Head of caudate nucleus (tissue), 42 donors: Measurements from ENCODE around the gene MTCH1.

ENCODE experiments used
- DNase-seq, 42 donors: peaks; one replicate each; pipeline versions ENCODE4 v3.0.0 to v3.0.0-alpha.2; 2020 to 2021; ENCODE audit warnings: mixed read lengths in 7 of 42
- intact Hi-C: fragments of 100-400 bp; cut with DNase I; formaldehyde crosslinking; loops from one replicate; pipeline ENCODE4 v1.15.0; 2022

MTCH1 gene

DNA sequence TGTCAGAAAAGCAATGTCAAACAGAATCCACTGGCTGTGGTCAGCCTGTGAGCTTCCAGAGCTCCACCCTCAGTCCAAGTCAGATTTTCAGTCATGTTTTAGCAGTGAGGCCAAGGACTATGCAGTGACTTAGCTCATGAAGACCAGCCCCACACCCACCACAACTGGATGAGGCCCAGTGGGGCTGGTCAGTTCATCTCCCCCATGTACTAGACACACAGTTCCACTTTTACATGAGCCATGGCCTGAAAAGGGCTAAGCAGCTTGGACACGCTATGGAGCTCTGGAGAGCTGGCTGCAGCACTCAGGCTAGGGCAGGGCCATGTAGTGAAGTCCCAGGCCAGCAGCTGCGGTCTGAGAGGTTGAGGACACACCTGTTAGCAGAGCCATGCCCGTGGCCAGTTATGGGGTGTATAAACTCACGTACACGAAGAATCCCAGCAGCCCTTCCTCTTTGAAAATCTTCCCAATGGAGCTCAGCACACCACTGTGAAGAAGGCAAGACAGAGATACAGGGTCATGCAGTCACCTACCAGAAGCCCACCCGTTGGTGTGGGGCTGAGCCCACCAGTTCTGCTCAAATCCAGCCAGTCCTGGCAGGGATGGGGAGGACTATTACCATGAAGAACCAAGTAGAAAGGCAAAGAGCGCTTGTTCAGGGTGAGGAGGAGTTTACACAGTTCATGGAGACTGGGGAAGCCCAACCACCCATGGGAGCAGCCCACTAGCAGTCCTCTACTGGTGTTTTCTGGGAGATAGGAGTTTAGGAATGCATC lies 10.6 kb downstream of the MTCH1 start:
- intact Hi-C loops, result no loop called here
- no peak for DNase-seq

DNA sequence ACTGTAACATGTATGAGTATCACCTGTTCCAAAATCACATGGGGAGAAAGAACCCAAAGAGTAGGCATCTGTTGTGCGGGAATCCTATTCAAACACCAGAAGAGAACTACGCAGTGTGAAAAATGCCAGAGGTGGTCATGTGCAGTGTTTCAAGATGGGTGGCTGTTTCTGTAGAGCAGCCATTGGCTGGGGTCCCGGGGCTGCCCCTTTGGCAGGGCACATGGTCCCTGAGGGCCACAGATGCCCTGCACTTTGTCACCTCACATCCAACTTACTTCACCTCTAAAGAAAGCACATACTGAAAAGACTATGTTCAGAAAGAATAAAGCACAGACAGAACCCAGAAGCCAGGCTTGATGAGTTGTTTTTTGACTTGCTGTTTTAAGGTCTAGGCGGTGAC lies 12.3 kb downstream of the MTCH1 start:
- intact Hi-C loops, result no loop called here
- DNase-seq, result no peak

DNA sequence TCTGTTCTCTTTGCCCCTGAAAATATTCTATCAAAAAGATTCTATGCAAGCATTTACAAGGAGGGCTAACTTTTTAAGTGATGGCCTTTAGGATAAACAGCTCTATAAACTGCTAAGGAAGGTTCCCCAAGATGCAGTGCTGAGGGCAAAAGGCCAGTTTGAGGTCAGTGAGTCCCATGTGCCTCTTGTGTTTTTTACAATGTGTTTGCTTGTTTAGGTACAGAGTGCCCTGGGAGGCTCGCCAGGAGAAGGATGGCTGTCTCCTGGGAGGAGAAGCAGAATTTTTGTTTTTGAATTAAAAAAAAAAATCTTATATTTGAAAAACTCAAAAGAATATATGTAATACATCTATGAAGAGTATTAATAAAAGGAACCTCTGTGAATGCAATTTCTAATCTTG lies 12.8 kb downstream of the MTCH1 start:
- DNase-seq, result no peak
- intact Hi-C loops, result no loop called here

DNA sequence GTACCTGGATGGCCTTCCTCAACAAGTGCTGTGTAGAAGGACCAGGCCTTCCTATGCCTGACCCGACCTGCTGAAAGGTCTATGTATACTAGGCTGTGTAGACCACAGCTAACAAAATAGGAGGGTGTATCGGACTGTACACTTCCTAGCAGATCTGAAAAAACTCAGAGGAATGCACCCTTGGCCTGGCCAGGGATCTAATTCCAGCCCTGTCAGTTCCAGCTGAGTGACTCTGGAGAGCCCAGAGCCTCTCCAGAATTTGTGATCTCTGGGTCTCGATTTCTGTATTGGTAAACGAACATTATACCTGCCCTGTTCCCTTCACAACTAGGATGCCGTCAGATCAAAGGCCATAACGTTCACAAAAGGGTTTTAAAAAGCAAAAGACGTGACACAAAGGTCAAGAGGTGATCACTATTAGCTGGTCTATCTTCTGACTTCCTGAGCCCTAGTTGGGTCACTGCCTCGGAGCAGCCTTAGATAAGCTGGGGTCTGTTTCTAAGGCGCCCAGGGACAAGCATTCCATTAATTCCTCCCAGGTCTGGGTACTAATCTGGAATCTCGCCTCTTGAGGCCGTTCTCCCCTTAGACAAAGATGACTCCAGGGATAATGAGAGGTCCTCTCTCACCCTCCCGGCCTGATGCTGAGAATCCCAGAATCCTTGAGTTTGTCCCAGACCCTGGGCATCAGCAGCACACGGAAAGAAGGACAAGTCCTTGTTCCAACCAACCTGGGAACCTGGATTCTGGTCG lies 13.9 kb downstream of the MTCH1 start:
- intact Hi-C loops, result no loop called here

DNA sequence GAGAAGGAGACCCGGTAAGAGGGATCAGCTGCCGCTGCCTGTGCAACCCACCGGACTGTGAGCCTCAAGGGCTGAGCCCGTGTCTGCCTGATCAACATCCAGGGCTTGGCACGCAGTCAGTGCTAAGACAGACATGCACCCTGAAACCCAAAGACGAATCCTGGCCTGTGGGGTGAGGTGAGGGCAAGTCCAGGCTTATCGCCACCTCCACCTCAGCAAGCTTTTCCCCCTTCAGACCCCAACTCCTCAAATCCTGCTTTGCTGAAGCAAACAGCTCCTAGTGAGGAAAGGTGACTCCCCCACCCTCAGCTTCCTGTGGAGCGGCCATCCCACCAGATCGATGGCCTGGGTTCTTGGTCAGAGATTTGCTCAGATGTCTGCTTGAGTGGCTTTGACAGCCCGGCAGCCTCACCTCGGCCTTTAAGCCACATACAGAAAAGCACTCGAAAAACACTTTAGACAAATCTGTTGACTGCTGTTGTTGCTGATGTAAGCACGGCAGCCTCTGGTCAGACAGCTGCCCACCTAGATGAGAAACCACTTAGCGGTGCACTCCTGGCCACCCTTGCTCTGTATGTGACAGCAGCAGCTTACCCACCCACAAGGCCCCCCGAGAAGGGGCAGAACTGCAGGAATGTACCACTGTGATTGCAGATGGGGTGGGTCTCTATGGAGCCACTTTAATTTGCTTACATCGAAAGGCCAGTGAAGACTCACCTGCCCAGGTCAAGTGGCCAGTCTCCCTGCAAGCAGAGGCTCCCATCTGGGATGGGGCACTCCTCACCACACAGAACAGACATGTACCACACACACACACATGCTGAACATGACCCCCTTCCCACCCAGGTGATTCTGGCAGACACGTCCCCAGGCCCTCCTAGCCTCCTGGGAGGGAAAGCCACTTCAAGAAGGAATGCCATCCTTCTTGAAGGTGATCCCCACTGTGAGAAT lies 14.8 kb downstream of the MTCH1 start:
- DNase-seq, result no peak
- intact Hi-C loops, result no loop called here

More for the DNA sequence above, 13.9 kb downstream of the MTCH1 start:
- DNase-seq, result no peak

DNA sequence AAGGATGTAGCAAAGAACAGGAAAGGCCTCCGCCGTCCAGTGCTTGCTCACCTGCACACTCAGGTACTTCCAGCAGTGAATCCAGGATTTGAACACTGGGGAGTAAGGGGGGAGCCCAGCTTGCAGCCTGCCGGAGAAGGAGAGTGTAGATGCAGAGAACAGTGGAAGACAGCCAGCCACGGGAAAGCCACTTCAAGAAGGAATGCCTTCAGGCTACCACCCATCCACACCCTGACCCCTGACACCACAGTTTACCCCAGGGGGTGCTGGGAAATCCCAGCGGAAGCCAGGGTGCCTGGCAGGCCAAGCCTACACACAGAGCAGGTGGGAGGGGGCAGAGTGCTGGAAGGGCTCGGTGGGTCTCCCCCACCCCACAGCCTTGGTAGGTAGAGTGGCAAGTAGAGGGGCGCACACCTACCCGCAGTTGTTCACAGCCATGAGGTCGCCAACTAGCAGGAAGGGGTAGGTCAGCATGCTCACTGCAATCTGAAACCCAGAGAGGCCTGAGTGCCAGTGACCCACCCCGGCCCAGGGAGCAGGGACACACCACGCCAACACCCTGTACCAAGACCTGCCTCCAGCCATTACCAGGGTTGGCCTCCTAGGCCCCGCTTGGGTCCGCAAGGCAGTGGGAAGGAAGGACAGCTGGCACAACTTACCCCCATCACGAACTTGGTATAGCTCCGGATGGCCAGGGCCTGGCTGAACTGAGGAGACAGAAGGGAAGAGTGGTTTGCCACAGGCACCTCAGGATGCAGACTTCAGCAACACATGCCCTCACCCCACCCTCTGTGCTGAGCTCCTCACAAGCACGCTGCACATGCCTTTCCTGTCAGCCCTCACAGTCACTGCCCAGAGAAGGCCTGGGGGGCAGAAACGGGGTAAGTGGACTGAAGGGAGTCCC lies 15.8 kb downstream of the MTCH1 start:
- intact Hi-C loops, result no loop called here
- no peak for DNase-seq

DNA sequence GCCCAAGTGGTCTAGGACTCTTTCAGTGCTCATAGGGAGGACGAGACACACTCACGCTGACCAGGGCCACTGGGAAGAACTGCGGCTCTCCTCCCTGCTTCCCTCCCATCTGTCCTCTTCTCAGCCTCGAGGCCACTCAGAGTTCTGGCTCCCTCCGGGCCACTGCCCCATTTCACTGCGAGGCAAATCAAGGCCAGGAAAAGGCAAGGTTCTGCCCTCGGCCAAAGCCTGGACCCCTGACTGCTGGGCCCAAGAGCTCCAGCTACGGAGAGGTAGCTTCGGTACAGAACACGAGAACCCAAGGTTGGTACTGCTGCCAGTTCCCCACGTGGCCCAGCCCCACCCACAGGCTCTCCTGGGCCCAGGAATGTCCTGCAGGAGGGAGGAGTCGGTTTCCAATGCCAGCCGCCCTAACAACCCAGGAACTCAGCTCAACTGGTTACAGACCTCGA lies 16.7 kb downstream of the MTCH1 start:
- intact Hi-C loops, result no loop called here
- no peak for DNase-seq

DNA sequence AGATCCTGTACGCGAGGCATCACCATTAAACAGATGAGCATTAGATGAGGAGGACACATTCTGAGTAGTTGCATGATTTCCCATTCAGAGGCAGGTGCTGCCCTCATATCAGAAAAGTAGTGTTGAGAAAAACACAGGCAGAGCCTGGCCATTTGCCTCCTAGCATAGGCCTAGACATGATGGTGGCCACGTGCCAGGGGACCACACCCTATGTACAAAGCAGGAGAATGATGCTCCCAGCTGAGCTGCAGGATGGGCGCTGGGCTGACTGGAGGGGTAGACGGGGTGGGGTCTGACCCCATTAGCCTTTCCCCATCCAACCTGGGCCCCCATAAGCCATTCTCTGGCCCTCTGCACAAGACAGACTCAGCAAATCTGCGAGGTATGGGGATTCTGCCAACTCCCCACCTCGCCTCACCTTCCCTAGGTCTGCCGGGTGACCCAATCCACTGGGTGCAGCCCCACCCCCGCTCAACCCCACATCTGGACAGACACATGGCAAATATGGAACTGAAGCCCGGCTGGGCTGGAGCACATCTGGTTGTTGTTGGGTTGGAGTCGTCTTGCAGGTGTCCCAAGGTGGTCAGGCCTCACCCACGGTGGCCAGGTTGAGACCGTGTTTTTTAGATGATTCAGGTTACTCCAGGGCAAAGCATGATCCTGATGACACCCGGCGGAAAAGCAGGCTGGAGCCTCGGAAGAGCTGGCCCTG lies 17.6 kb downstream of the MTCH1 start:
- intact Hi-C loops, result no loop called here
- DNase-seq, result no peak

DNA sequence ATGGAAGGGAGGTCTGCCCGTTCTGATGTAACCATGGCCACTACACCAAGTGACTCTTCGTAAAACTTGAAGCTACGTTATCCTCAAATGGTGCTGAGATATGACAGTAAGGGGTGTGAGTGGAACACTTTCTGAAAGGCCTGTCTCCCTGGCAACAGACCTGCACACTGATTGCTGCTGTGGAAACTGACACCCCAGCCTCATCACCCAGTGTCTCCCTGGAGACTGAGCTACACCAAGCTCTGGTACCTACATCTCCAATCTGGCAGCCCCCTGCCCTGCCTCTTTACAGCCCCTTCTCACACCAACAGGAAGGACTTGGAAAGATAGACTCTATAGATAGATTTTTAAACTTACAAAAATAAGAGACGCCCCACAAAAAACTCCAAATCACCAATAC lies 18.2 kb downstream of the MTCH1 start:
- DNase-seq, result peak in 8 of 42 donors; percentile 33 to 74 (median 58)
- intact Hi-C loops, result no loop called here

DNA sequence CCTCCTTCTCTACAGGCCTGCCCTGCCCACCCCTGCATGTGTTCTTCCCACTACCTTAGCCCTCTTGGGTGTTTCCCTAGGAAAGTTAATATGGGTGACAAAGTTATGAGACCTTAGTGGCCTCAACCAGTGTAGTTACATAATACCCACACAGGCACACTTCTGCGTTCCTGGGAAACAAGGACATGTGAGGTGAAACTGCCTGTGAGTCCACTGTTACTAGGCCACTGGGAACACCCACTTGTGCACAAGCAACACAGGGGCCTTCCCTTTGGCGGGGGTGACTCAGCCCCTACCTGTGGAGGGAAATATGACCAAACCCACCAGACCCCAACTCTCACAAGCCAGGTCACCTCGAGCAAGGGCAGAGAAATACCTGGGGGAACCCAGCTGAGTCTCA lies 18.7 kb downstream of the MTCH1 start:
- DNase-seq, result no peak
- intact Hi-C loops, result no loop called here

DNA sequence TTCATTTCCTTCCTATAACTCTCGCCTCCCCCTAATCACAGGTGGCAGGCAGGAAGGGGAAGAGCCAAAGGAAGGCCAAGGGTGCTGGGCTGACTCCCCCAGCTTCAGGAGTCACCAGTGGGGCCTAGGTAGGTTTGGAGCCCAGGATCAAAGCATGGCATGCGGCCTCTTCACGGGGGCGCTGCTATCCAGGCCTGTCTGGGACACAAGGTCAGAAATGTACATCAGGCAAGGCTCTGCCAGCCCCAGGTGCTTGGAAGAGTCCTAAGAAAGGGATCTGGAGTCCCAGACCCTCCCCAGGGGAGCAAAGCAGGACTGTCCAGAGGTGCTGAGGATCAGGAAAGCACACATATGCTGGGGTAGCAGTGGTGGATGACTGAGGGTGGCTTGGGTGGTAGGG lies 21.1 kb downstream of the MTCH1 start:
- peak in 3 of 42 donors; percentile 9 to 28 (median 26) for DNase-seq
- intact Hi-C loops, result no loop called here

DNA sequence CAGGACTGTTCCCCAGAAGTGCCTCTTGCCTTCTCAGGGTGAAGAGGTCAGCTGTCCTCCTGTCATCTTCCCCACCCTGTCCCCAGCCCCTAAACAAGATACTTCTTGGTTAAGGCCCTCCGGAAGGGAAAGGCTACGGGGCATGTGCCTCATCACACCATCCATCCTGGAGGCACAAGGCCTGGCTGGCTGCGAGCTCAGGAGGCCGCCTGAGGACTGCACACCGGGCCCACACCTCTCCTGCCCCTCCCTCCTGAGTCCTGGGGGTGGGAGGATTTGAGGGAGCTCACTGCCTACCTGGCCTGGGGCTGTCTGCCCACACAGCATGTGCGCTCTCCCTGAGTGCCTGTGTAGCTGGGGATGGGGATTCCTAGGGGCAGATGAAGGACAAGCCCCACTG lies 21.6 kb downstream of the MTCH1 start:
- intact Hi-C loops, result no loop called here
- peak in 3 of 42 donors; percentile 10 to 41 (median 28) for DNase-seq

DNA sequence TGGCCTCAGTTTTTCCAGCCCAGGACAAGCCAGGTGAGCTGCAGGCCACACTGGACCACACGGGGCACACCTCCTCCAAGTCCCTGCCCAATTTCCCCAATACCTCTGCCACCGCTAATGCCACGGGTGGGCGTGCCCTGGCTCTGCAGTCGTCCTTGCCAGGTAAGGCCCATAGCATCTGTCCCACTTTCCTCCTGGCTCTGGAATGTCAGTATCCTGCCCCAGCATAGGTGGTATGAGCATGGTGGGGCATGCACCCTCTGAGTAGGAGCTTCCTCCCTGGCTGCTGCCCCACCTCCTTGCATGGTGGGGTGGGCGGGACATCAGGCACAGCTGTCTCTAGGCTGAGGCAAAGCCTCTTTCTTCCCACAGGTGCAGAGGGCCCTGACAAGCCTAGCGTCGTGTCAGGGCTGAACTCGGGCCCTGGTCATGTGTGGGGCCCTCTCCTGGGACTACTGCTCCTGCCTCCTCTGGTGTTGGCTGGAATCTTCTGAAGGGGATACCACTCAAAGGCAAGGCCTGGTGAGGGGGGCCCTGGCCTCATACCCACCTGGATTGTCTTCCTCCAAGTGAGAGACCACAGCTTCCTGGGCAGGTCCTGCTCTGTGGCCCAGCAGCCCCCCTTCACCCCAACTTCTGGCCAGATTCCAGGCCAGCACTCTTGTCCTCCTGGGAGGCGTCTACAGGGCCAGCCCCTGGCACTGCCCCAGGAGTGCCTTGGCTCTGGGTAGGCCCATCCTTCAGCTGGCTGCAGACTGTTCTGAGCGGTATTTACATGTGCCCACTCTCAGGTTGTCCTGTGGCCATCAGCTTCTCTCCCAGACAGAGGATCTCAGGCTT lies 22.3 kb downstream of the MTCH1 start:
- peak in 14 of 42 donors; percentile 38 to 70 (median 48) for DNase-seq
- intact Hi-C loops, result no loop called here

DNA sequence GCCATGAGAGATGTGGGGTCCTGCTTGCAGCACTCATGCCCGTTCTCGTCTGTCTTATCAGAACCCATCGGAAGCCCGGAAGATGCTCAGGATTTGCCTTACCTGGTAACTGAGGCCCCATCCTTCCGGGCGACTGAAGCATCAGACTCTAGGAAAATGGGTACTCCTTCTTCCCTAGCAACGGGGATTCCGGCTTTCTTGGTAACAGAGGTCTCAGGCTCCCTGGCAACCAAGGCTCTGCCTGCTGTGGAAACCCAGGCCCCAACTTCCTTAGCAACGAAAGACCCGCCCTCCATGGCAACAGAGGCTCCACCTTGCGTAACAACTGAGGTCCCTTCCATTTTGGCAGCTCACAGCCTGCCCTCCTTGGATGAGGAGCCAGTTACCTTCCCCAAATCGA lies 23.1 kb downstream of the MTCH1 start:
- intact Hi-C loops, result no loop called here
- peak; percentile 63 to 96 (median 86) for DNase-seq

DNA sequence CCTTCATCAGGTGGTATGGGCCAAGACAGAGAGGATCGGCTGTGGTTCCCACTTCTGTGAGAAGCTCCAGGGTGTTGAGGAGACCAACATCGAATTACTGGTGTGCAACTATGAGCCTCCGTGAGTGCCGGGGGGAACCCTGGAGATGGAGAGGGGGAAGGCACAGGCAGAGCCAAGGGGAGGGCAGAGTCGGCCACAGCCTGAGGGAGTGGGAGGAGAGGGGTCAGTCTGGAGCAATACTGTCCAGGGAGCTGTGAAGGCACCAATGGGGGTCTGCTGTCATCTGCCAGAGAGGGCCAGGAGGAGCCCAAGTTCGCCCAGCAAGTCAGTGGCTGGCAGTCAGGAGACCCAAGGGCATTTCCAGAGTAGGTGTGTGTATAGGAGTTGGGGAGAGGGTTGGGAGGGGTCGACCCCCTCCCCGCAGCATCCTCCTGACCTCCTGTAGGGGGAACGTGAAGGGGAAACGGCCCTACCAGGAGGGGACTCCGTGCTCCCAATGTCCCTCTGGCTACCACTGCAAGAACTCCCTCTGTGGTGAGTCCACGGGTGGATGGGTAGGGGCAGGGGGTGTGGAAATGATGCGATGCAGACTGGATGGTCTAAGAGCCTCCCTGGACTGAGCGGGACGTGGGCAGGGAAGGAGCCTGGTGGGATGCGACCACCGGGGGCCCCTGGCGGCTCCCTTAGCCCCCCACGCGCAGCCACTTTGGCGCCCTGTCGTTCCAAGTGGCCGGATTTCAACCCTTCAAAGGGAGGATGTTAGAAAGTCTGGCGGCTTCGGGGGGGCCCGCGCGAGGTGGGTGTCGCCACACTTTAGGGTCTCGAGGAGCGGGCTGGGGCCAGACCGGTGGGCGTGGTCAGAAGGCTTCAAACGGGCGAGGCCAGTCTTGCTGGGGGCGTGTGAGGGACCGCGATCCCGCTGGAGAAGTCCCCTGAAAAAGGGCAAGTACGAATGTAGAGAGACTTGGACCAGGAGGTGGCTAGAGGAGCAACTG lies 24.3 kb downstream of the MTCH1 start:
- DNase-seq, result no peak
- intact Hi-C loops, result no loop called here
